ENCODE results near the gene RAB7A. TPM values are rescaled to one million over a fixed set of nuclear protein-coding genes. Genes with fewer than 3 reads are reported as not detected.

RAB7A gene
- total and polyA plus RNA-seq, 2 experiments from 2014 or later, result 89.8 to 156 TPM

GRCh38 chr3:128740621-128741020 is 14.6 kb downstream of the RAB7A start:
- peaks cover 15% of the 10 kb centered on the region for H3K9me3 Mint-ChIP-seq
- Histone ChIP-seq H3K4me2 (no peak overlapping the region), H3K27ac (ENCODE audit: low read depth) (no peak overlapping the region), H3K27me3 (ENCODE audit: insufficient read depth) (no peaks in the 10 kb centered on the region), H4K20me1 (replicated peaks; ENCODE audit: insufficient read depth) (peaks cover 57% of the 10 kb centered on the region), H3K4me1 (ENCODE audit: insufficient read depth) (no peaks in the 10 kb centered on the region), H3K9me2 (ENCODE audit: insufficient read depth) (no peaks in the 10 kb centered on the region), H2AFZ (no peak overlapping the region), H3F3A (replicated peaks; ENCODE audit: low read depth) (no peaks in the 10 kb centered on the region), H3K4me3 (no peak overlapping the region), H3K79me2 (replicated peaks; ENCODE audit: insufficient read depth) (peaks cover 99% of the 10 kb centered on the region), H3K36me3 (ENCODE audit: insufficient read depth) (peaks cover 14% of the 10 kb centered on the region)
- no peak for TF ChIP-seq NANOG (IDR thresholded peaks at IDR 0.05; ENCODE audit: borderline replicate concordance)
- no peak for TF ChIP-seq STAT1 (IDR thresholded peaks at IDR 0.05; ENCODE audit: unreplicated experiment)
- TF ChIP-seq EZH2phosphoT487 (IDR thresholded peaks at IDR 0.05; ENCODE audit: unreplicated experiment), result no peak
- no peak for TF ChIP-seq ZNF114 (CRISPR knock-in tag; IDR thresholded peaks at IDR 0.05)
- no peak for TF ChIP-seq ZNF331 (CRISPR knock-in tag; IDR thresholded peaks at IDR 0.05; ENCODE audit: low read depth)
- TF ChIP-seq, protein P1, sequence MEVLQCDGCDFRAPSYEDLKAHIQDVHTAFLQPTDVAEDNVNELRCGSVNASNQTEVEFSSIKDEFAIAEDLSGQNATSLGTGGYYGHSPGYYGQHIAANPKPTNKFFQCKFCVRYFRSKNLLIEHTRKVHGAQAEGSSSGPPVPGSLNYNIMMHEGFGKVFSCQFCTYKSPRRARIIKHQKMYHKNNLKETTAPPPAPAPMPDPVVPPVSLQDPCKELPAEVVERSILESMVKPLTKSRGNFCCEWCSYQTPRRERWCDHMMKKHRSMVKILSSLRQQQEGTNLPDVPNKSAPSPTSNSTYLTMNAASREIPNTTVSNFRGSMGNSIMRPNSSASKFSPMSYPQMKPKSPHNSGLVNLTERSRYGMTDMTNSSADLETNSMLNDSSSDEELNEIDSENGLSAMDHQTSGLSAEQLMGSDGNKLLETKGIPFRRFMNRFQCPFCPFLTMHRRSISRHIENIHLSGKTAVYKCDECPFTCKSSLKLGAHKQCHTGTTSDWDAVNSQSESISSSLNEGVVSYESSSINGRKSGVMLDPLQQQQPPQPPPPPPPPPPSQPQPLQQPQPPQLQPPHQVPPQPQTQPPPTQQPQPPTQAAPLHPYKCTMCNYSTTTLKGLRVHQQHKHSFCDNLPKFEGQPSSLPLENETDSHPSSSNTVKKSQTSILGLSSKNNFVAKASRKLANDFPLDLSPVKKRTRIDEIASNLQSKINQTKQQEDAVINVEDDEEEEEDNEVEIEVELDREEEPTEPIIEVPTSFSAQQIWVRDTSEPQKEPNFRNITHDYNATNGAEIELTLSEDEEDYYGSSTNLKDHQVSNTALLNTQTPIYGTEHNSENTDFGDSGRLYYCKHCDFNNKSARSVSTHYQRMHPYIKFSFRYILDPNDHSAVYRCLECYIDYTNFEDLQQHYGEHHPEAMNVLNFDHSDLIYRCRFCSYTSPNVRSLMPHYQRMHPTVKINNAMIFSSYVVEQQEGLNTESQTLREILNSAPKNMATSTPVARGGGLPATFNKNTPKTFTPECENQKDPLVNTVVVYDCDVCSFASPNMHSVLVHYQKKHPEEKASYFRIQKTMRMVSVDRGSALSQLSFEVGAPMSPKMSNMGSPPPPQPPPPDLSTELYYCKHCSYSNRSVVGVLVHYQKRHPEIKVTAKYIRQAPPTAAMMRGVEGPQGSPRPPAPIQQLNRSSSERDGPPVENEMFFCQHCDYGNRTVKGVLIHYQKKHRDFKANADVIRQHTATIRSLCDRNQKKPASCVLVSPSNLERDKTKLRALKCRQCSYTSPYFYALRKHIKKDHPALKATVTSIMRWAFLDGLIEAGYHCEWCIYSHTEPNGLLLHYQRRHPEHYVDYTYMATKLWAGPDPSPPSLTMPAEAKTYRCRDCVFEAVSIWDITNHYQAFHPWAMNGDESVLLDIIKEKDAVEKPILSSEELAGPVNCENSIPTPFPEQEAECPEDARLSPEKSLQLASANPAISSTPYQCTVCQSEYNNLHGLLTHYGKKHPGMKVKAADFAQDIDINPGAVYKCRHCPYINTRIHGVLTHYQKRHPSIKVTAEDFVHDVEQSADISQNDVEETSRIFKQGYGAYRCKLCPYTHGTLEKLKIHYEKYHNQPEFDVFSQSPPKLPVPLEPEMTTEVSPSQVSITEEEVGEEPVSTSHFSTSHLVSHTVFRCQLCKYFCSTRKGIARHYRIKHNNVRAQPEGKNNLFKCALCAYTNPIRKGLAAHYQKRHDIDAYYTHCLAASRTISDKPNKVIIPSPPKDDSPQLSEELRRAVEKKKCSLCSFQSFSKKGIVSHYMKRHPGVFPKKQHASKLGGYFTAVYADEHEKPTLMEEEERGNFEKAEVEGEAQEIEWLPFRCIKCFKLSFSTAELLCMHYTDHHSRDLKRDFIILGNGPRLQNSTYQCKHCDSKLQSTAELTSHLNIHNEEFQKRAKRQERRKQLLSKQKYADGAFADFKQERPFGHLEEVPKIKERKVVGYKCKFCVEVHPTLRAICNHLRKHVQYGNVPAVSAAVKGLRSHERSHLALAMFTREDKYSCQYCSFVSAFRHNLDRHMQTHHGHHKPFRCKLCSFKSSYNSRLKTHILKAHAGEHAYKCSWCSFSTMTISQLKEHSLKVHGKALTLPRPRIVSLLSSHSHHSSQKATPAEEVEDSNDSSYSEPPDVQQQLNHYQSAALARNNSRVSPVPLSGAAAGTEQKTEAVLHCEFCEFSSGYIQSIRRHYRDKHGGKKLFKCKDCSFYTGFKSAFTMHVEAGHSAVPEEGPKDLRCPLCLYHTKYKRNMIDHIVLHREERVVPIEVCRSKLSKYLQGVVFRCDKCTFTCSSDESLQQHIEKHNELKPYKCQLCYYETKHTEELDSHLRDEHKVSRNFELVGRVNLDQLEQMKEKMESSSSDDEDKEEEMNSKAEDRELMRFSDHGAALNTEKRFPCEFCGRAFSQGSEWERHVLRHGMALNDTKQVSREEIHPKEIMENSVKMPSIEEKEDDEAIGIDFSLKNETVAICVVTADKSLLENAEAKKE (CRISPR knock-in tag; IDR thresholded peaks at IDR 0.05), result no peak
- no peak for TF ChIP-seq ETS1 (IDR thresholded peaks at IDR 0.05)
- TF ChIP-seq JUNB (IDR thresholded peaks at IDR 0.05; ENCODE audit: unreplicated experiment), result no peak
- no peak for TF ChIP-seq POLR2AphosphoS5 (IDR thresholded peaks at IDR 0.05; ENCODE audit: low read depth)
- no peak for TF ChIP-seq CTCF (conservative IDR thresholded peaks at IDR 0.05; ENCODE audit: low read depth in 2 of 2)
- H3K27ac Mint-ChIP-seq, result no peak overlapping the region
- ATAC-seq, result no peak
- DNase-seq (ENCODE audit: low spot score), result no peak
- no peak overlapping the region for H3K4me3 Mint-ChIP-seq
- H3K27me3 Mint-ChIP-seq (ENCODE audit: insufficient read depth, low read depth, poor library complexity), result no peaks in the 10 kb centered on the region
- H3K36me3 Mint-ChIP-seq (ENCODE audit: low read depth), result peaks cover 67% of the 10 kb centered on the region
- H3K4me1 Mint-ChIP-seq, result peaks cover 4% of the 10 kb centered on the region; the same call in 2 of the 3 replicates
